IMR-90 (cell line): Measurements from ENCODE around the gene MCF2L. TPM values are rescaled to one million over a fixed set of nuclear protein-coding genes. Genes with fewer than 3 reads are reported as not detected.
A peak's percentile ranks its signal among the peaks of the same experiment; 100 is the strongest.

ENCODE experiments used
- ATAC-seq: fragments of 200-7000 bp; cut with Tn5 transposase; 2 replicates; pipeline ENCODE4 v1.9.1; 2020; ENCODE audit warnings: low read depth, mild to moderate bottlenecking, moderate library complexity
- BruUV-seq: library from RNA; stranded (reverse); fragments of 400-500 nt; replicated peaks from 2 replicates; lab custom pipeline; 2021; lab: Mats Ljungman, UMichigan
- CTCF ChIA-PET: fragments of 300-600 bp; formaldehyde crosslinking; extraction: SDS; loops from one replicate; lab custom pipeline; 2021; ENCODE audit warnings: antibody characterized with exemption; lab: Yijun Ruan, JAX
- POLR2A ChIA-PET: fragments of 300-600 bp; sonication (Branson Sonifier 250); formaldehyde crosslinking; loops from one replicate; lab custom pipeline; 2022; ENCODE audit warnings: antibody characterized with exemption; ENCODE audit not compliant: unreplicated experiment; lab: Charles Lee
- DNase-seq: peaks from one replicate; pipeline ENCODE4 v3.0.0; 2013
- H2AFZ ChIP-seq: replicated peaks from 2 replicates; pipeline ENCODE3; 2013; ENCODE audit warnings: low read length, mild to moderate bottlenecking; ENCODE audit not compliant: poor library complexity
- H2AK5ac ChIP-seq: 2 replicates; pipeline ENCODE4 v1.6.1; 2013; ENCODE audit warnings: low read depth, low read length, inconsistent platforms
- H2AK9ac ChIP-seq: replicated peaks from 2 replicates; pipeline ENCODE3; 2013; ENCODE audit warnings: mild to moderate bottlenecking, low read depth, low read length, moderate library complexity; ENCODE audit not compliant: poor library complexity
- H2BK120ac ChIP-seq: 2 replicates; pipeline ENCODE4 v1.6.1; 2013; ENCODE audit warnings: low read depth, low read length, inconsistent platforms
- H2BK15ac ChIP-seq: 3 replicates; pipeline ENCODE4 v1.6.1; 2013; ENCODE audit warnings: low read depth, low read length, inconsistent platforms
- H2BK20ac ChIP-seq: 2 replicates; pipeline ENCODE4 v1.6.1; 2013; ENCODE audit warnings: low read depth, mild to moderate bottlenecking, inconsistent platforms, low read length, moderate library complexity
- H2BK5ac ChIP-seq: 2 replicates; pipeline ENCODE4 v1.6.1; 2013; ENCODE audit warnings: mild to moderate bottlenecking, low read depth, low read length, inconsistent platforms; ENCODE audit not compliant: poor library complexity, severe bottlenecking
- H3K14ac ChIP-seq: replicated peaks from 2 replicates; pipeline ENCODE4 v1.6.1; 2013; ENCODE audit warnings: low read depth, low read length, inconsistent platforms
- H3K18ac ChIP-seq: 2 replicates; pipeline ENCODE4 v1.6.1; 2013; ENCODE audit warnings: low read depth, low read length, control low read depth
- H3K23ac ChIP-seq: 2 replicates; pipeline ENCODE4 v1.6.1; 2013; ENCODE audit warnings: low read depth, low read length, inconsistent platforms
- H3K27ac ChIP-seq: 2 replicates; pipeline ENCODE4 v1.5.1; 2013; ENCODE audit warnings: mild to moderate bottlenecking, control low read depth, low read length; ENCODE audit not compliant: insufficient read depth
- H3K27me3 ChIP-seq: 2 replicates; pipeline ENCODE4 v1.6.1; 2013; ENCODE audit warnings: low read length; ENCODE audit not compliant: control insufficient read depth, insufficient read depth
- H3K36me3 ChIP-seq: 2 replicates; pipeline ENCODE4 v1.6.1; 2013; ENCODE audit warnings: low read length, mixed read lengths; ENCODE audit not compliant: control insufficient read depth, insufficient read depth
- H3K4ac ChIP-seq: 2 replicates; pipeline ENCODE4 v1.6.1; 2013; ENCODE audit warnings: low read depth, low read length, inconsistent platforms
- H3K4me1 ChIP-seq: 2 replicates; pipeline ENCODE4 v1.6.1; 2013; ENCODE audit warnings: low read length, mixed read lengths; ENCODE audit not compliant: control insufficient read depth, insufficient read depth
- H3K4me2 ChIP-seq: 2 replicates; pipeline ENCODE4 v1.6.1; 2013; ENCODE audit warnings: low read depth, mild to moderate bottlenecking, control low read depth, low read length, moderate library complexity
- H3K4me3 ChIP-seq: 2 replicates; pipeline ENCODE4 v1.5.1; 2013; ENCODE audit warnings: low read depth, mild to moderate bottlenecking, control low read depth, low read length, moderate library complexity; ENCODE audit not compliant: insufficient read depth
- H3K56ac ChIP-seq: 2 replicates; pipeline ENCODE4 v1.6.1; 2013; ENCODE audit warnings: low read length, inconsistent platforms; ENCODE audit not compliant: insufficient read depth; ENCODE audit errors: extremely low read depth
- H3K79me1 ChIP-seq, 2 experiments: 2 replicates each; pipeline ENCODE4 v1.6.1; 2013; ENCODE audit warnings: low read length in 2 of 2, inconsistent platforms in 1 of 2, low read depth in 1 of 2
- H3K9ac ChIP-seq: 2 replicates; pipeline ENCODE4 v1.6.1; 2013; ENCODE audit warnings: low read depth, low read length, control low read depth
- H3K9me1 ChIP-seq: 2 replicates; pipeline ENCODE4 v1.6.1; 2013; ENCODE audit warnings: low read length, inconsistent platforms; ENCODE audit not compliant: insufficient read depth
- H3K9me3 ChIP-seq: 2 replicates; pipeline ENCODE4 v1.6.1; 2013; ENCODE audit warnings: low read length; ENCODE audit not compliant: control insufficient read depth, insufficient read depth
- H4K20me1 ChIP-seq: 2 replicates; pipeline ENCODE4 v1.6.1; 2013; ENCODE audit warnings: low read length, inconsistent platforms; ENCODE audit not compliant: insufficient read depth
- H4K5ac ChIP-seq: 2 replicates; pipeline ENCODE4 v1.6.1; 2013; ENCODE audit warnings: mild to moderate bottlenecking, low read depth, low read length, control low read depth
- H4K8ac ChIP-seq, 2 experiments: 2 replicates each; pipeline ENCODE4 v1.6.1; 2013; ENCODE audit warnings: low read depth in 2 of 2, low read length in 2 of 2, control low read depth in 1 of 2, inconsistent platforms in 1 of 2
- H4K91ac ChIP-seq: 2 replicates; pipeline ENCODE4 v1.6.1; 2013; ENCODE audit warnings: low read depth, low read length, inconsistent platforms; ENCODE audit not compliant: insufficient read depth
- CEBPB ChIP-seq: IDR thresholded peaks from 2 replicates; pipeline ENCODE4 v1.6.1; 2012; ENCODE audit warnings: low read depth, low read length, improper control_type of control experiment
- FOS ChIP-seq: fragments of 150-350 bp; IDR thresholded peaks from 2 replicates; pipeline ENCODE4 v1.6.1; 2016; ENCODE audit warnings: low read depth, low read length
- MXI1 ChIP-seq: IDR thresholded peaks from 2 replicates; pipeline ENCODE4 v1.6.1; 2012; ENCODE audit warnings: low read depth, mild to moderate bottlenecking, low read length, moderate library complexity, borderline replicate concordance
- whole genome bisulfite sequencing, 2 experiments: methylation state at CpG; one replicate each; pipeline versions ENCODE4 v1.1.5 to v1.1.7; 2013; ENCODE audit warnings: missing lambda C conversion rate in 2 of 2; ENCODE audit not compliant: insufficient read length in 1 of 2; ENCODE audit errors: extremely low coverage in 2 of 2; 5-methylcytosine and 5-hydroxymethylcytosine counted together
- dilution Hi-C: fragments of 300-500 bp; cut with HindIII; formaldehyde crosslinking; loops from one replicate; pipeline ENCODE4 v1.14.3; 2018; ENCODE audit warnings: low sequenced_read_pairs; ENCODE audit not compliant: unreplicated experiment
- in situ Hi-C: fragments of 300-500 bp; cut with MboI; formaldehyde crosslinking; loops from 3 replicates; pipeline ENCODE4 v1.14.3; 2019; ENCODE audit warnings: low sequenced_read_pairs, inconsistent platforms, mixed read lengths
- intact Hi-C: fragments of 100-400 bp; cut with micrococcal nuclease; formaldehyde crosslinking; loops from 2 replicates; pipeline ENCODE4 v1.10.0; 2022
- polyA plus RNA-seq, 3 experiments: library from polyadenylated mRNA; depleted of rRNA; stranded (reverse); fragments of >200 nt; gene quantifications; 2 replicates each; pipeline ENCODE4 v1.2.3, GENCODE V29; 2012; ENCODE audit warnings: low replicate concordance in 1 of 3
- total RNA-seq: library from RNA; depleted of rRNA; stranded (reverse); fragments of >200 nt; gene quantifications from 2 replicates; pipeline ENCODE4 v1.2.3, GENCODE V29; 2012
- TF ChIP-seq, protein P1 (sequence below): conservative IDR thresholded peaks from 2 replicates; pipeline ENCODE4 v1.5.1; 2012; ENCODE audit warnings: mild to moderate bottlenecking, low read depth, low read length, improper control_type of control experiment

MCF2L gene
- total and polyA plus RNA-seq, 2 of the 4 experiments (the other 2 are of a cell fraction): 0.18 TPM; not detected in 1

DNA sequence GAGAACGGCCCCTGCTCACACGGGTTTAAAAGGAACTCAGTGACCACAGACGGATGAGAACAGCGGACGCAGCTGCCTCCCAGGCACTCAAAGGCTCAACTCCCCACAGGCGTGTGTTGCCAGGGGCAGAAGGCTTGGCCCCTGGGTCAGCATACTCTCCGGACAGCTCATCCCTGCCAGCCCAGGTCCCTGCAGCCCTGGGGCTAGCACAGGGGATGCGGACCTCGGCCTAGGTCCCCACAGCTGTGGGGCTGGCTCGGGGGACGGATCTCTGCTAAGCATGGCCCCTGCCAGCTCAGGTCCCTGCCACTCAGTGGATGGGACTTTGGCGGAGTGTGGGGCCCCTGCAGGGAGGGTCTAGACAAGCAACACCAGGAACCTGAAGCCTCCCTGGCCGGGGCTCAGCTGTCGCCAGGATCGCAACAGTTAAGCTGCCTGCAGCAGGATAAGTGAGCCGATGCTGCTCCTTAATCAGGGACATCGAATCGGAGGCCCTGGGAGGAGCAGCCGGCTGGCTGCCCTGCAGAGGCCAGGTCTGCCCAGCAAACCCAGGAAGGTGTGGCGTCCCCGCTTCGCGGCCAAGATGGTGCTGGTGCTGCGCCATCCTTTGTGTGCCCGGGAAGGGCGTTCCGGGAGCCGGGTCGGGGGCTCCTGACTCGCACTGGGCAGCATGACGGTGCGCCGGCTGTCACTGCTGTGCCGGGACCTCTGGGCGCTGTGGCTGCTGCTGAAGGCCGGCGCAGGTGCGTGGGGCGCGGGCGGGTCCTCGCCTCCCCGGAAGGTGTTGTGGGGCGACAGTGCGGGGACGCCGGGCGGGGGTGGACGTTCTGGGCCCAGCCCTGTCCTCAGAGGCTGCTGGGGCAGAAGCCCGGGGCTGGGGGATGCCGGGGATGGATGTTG is 32.5 kb downstream of the MCF2L start (continued):
- TF ChIP-seq FOS (no peak), CEBPB (no peak)

DNA sequence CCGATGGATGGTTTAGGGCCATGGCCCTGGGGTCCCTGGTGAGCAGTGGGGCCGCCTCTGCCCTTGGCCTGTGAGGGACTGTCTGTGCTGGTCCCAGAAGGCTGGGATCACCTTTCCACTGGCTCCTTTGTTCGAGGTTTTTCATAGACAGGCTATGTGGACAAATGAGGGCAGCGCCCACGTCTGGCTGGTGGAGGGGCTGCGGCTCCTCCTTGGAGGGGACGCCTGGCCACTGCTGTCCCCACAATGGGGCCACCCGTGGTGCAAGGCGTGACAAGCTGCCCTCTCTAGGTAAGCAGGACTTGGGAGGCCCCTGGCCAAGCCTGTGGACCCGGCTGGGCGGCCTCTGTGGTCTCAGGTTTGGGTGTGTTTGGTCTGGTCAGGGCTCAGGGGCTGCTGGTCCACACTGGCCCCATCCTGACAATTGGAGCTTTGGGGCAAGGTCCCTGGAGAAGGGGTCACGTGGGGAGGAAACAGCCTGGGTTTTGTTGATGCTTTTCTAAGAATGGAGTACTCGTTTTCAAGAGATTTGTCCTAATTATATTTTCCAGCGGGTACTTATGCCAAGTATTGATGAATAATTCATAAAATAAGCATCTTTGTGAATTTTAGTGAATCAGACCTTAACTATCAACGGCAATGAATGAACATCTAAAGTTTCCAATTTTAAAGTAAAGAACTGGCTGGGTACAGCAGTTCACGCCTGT is 33.3 kb downstream of the MCF2L start:
- ATAC-seq (no peak), DNase-seq (no peak)
- H4K91ac ChIP-seq: no peak overlapping the region
- no peak overlapping the region for H3K27ac ChIP-seq
- dilution Hi-C loops: no loop called here
- no peaks in the 10 kb centered on the region; the same call in 1 of the 2 replicates for H4K20me1 ChIP-seq
- no peak overlapping the region for H3K4me3 ChIP-seq
- H2AK5ac ChIP-seq: no peak overlapping the region
- H3K9me1 ChIP-seq: no peaks in the 10 kb centered on the region
- H3K27me3 ChIP-seq: peaks cover 67% of the 10 kb centered on the region
- in situ Hi-C loops: no loop called here
- H3K4me2 ChIP-seq: no peak overlapping the region
- no peaks in the 10 kb centered on the region for H3K36me3 ChIP-seq
- TF ChIP-seq, protein P1, sequence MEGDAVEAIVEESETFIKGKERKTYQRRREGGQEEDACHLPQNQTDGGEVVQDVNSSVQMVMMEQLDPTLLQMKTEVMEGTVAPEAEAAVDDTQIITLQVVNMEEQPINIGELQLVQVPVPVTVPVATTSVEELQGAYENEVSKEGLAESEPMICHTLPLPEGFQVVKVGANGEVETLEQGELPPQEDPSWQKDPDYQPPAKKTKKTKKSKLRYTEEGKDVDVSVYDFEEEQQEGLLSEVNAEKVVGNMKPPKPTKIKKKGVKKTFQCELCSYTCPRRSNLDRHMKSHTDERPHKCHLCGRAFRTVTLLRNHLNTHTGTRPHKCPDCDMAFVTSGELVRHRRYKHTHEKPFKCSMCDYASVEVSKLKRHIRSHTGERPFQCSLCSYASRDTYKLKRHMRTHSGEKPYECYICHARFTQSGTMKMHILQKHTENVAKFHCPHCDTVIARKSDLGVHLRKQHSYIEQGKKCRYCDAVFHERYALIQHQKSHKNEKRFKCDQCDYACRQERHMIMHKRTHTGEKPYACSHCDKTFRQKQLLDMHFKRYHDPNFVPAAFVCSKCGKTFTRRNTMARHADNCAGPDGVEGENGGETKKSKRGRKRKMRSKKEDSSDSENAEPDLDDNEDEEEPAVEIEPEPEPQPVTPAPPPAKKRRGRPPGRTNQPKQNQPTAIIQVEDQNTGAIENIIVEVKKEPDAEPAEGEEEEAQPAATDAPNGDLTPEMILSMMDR: 0 out of 2 replicates have a peak, but pooled peaks have one; percentile 7
- TF ChIP-seq MXI1: no peak
- WGBS, 2 experiments: 51% methylated on average over 3 of the region's 16 CpGs; no CpG with 5 or more reads in 1 of the 2 experiments
- no peak overlapping the region for H3K9ac ChIP-seq
- no peaks in the 10 kb centered on the region for H3K79me1 ChIP-seq
- no peak overlapping the region for H3K56ac ChIP-seq
- H2AK9ac ChIP-seq: no peak overlapping the region
- no TSS peak for BruUV-seq
- no peak overlapping the region for H2BK15ac ChIP-seq
- no peak overlapping the region for H4K8ac ChIP-seq
- no peak overlapping the region for H4K5ac ChIP-seq
- H3K14ac ChIP-seq: no peak overlapping the region
- no peak overlapping the region for H3K4ac ChIP-seq
- no peaks in the 10 kb centered on the region; the same call in 1 of the 2 replicates for H3K9me3 ChIP-seq
- CTCF ChIA-PET: no interaction called here
- POLR2A ChIA-PET: no interaction called here
- intact Hi-C loops: no loop called here
- H3K18ac ChIP-seq: no peak overlapping the region
- H2BK5ac ChIP-seq: no peak overlapping the region
- no peak overlapping the region for H2BK20ac ChIP-seq
- H3K23ac ChIP-seq: no peak overlapping the region
- H2BK120ac ChIP-seq: no peak overlapping the region
- H3K4me1 ChIP-seq: no peaks in the 10 kb centered on the region; the same call in 1 of the 2 replicates
- H2AFZ ChIP-seq: no peak overlapping the region
